Measurements from ENCODE around the gene IL21.

- TF ChIP-seq CTCF (IDR thresholded peaks at IDR 0.05; ENCODE audit: insufficient read depth, low read length), result no peak
- TF ChIP-seq REST (IDR thresholded peaks at IDR 0.05; ENCODE audit: insufficient replicate concordance, low read depth), result no peak
Measured at GRCh38 chr4:122602277-122603142, 18.4 kb downstream of the IL21 start.
